HepG2 (cell line): ENCODE data around the gene DNASE1L2.

Experiments
- BRCA1 ChIP-seq: sonication (generic); formaldehyde crosslinking; IDR thresholded peaks from 2 replicates; pipeline ENCODE4 v1.4.0; 2020; ENCODE audit warnings: missing genetic modification reagents
- GZF1 ChIP-seq: sonication (generic); formaldehyde crosslinking; IDR thresholded peaks from 2 replicates; pipeline ENCODE4 v1.5.1; 2020; ENCODE audit warnings: mild to moderate bottlenecking, missing genetic modification reagents
- NR3C1 ChIP-seq: sonication (generic); formaldehyde crosslinking; IDR thresholded peaks from 2 replicates; pipeline ENCODE4 v1.4.0; 2020; ENCODE audit warnings: missing genetic modification reagents
- RFX1 ChIP-seq: fragments of 450-650 bp; IDR thresholded peaks from 2 replicates; pipeline ENCODE4 v1.6.1; 2017
- ZNF589 ChIP-seq: sonication (generic); formaldehyde crosslinking; conservative IDR thresholded peaks from 2 replicates; pipeline ENCODE4 v1.8.0; 2022; ENCODE audit warnings: mild to moderate bottlenecking, moderate library complexity, missing genetic modification reagents
- TF ChIP-seq, protein P1 (sequence below), 2 experiments: sonication (generic) in 1 of 2; formaldehyde crosslinking in 1 of 2; IDR thresholded peaks; 2 replicates each; pipeline versions ENCODE4 v1.5.1 to v1.6.1; 2011 to 2020; ENCODE audit warnings: borderline replicate concordance in 1 of 2, low read depth in 1 of 2, low read length in 1 of 2, mild to moderate bottlenecking in 1 of 2, missing genetic modification reagents in 1 of 2, moderate library complexity in 1 of 2
- TF ChIP-seq, protein P2 (sequence below): sonication (generic); formaldehyde crosslinking; IDR thresholded peaks from 2 replicates; pipeline ENCODE4 v1.8.1; 2023; ENCODE audit warnings: missing genetic modification reagents, inconsistent platforms, borderline replicate concordance
- TF ChIP-seq, protein P3 (sequence below): sonication (generic); formaldehyde crosslinking; IDR thresholded peaks from 2 replicates; pipeline ENCODE4 v1.5.0; 2020; ENCODE audit warnings: mild to moderate bottlenecking, missing genetic modification reagents, moderate library complexity
- TF ChIP-seq, protein P4 (sequence below): sonication (generic); formaldehyde crosslinking; IDR thresholded peaks from 2 replicates; pipeline ENCODE4 v1.4.0; 2020; ENCODE audit warnings: missing genetic modification reagents

DNA sequence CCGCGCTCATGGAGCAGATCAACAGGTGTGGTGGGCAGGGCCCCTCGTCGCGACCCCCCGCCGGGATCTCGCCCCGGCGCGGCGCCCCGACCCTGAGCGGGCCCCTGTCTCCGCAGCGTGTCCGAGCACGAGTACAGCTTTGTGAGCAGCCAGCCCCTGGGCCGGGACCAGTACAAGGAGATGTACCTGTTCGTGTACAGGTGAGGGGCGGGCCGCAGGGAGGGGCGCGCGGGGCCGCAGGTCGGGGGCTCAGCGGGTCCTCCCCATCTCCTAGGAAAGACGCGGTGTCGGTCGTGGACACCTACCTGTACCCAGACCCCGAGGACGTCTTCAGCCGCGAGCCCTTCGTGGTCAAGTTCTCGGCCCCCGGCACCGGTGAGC, 848 bp downstream of the DNASE1L2 start:
- TF ChIP-seq, protein P1, sequence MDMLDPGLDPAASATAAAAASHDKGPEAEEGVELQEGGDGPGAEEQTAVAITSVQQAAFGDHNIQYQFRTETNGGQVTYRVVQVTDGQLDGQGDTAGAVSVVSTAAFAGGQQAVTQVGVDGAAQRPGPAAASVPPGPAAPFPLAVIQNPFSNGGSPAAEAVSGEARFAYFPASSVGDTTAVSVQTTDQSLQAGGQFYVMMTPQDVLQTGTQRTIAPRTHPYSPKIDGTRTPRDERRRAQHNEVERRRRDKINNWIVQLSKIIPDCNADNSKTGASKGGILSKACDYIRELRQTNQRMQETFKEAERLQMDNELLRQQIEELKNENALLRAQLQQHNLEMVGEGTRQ (IDR thresholded peaks at IDR 0.05; ENCODE audit: low read depth, low read length), result no peak
- TF ChIP-seq, protein P1 (CRISPR knock-in tag; IDR thresholded peaks at IDR 0.05; ENCODE audit: borderline replicate concordance), result no peak
- TF ChIP-seq BRCA1 (CRISPR knock-in tag) (no peak), GZF1 (no peak), RFX1 (no peak), NR3C1 (CRISPR knock-in tag) (no peak), ZNF589 (CRISPR knock-in tag) (no peak)
- TF ChIP-seq, protein P2, sequence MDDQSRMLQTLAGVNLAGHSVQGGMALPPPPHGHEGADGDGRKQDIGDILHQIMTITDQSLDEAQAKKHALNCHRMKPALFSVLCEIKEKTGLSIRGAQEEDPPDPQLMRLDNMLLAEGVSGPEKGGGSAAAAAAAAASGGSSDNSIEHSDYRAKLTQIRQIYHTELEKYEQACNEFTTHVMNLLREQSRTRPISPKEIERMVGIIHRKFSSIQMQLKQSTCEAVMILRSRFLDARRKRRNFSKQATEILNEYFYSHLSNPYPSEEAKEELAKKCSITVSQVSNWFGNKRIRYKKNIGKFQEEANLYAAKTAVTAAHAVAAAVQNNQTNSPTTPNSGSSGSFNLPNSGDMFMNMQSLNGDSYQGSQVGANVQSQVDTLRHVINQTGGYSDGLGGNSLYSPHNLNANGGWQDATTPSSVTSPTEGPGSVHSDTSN (CRISPR knock-in tag), result no peak
- TF ChIP-seq, protein P3, sequence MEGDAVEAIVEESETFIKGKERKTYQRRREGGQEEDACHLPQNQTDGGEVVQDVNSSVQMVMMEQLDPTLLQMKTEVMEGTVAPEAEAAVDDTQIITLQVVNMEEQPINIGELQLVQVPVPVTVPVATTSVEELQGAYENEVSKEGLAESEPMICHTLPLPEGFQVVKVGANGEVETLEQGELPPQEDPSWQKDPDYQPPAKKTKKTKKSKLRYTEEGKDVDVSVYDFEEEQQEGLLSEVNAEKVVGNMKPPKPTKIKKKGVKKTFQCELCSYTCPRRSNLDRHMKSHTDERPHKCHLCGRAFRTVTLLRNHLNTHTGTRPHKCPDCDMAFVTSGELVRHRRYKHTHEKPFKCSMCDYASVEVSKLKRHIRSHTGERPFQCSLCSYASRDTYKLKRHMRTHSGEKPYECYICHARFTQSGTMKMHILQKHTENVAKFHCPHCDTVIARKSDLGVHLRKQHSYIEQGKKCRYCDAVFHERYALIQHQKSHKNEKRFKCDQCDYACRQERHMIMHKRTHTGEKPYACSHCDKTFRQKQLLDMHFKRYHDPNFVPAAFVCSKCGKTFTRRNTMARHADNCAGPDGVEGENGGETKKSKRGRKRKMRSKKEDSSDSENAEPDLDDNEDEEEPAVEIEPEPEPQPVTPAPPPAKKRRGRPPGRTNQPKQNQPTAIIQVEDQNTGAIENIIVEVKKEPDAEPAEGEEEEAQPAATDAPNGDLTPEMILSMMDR, result no peak
- TF ChIP-seq, protein P4, sequence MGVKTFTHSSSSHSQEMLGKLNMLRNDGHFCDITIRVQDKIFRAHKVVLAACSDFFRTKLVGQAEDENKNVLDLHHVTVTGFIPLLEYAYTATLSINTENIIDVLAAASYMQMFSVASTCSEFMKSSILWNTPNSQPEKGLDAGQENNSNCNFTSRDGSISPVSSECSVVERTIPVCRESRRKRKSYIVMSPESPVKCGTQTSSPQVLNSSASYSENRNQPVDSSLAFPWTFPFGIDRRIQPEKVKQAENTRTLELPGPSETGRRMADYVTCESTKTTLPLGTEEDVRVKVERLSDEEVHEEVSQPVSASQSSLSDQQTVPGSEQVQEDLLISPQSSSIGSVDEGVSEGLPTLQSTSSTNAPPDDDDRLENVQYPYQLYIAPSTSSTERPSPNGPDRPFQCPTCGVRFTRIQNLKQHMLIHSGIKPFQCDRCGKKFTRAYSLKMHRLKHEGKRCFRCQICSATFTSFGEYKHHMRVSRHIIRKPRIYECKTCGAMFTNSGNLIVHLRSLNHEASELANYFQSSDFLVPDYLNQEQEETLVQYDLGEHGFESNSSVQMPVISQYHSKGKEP (CRISPR knock-in tag), result no peak
